Measurements from ENCODE around the gene MADD. TPM values are rescaled to one million over a fixed set of nuclear protein-coding genes. Genes with fewer than 3 reads are reported as not detected.
"Not testable (repeated sequence)": the region's sequence is repeated elsewhere in the genome, so short reads cannot be mapped to it uniquely, and the experiment has no call there.

The MADD gene
- total RNA-seq, 1 donor from 2014 or later, result 25.3 TPM

DNA sequence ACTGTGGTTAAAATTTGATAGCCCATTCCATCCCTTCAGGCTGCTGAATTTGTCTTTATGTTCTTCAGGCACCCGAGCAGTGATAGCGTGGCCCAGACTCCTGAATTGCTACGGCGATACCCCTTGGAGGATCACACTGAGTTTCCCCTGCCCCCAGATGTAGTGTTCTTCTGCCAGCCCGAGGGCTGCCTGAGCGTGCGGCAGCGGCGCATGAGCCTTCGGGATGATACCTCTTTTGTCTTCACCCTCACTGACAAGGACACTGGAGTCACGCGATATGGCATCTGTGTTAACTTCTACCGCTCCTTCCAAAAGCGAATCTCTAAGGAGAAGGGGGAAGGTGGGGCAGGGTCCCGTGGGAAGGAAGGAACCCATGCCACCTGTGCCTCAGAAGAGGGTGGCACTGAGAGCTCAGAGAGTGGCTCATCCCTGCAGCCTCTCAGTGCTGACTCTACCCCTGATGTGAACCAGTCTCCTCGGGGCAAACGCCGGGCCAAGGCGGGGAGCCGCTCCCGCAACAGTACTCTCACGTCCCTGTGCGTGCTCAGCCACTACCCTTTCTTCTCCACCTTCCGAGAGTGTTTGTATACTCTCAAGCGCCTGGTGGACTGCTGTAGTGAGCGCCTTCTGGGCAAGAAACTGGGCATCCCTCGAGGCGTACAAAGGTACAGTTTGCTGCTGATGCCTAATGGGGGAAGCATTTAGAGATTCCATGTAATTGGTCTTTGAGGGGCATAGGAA lies 4.7 kb downstream of the MADD start:
- no peak for DNase-seq (ENCODE audit: low spot score)

DNA sequence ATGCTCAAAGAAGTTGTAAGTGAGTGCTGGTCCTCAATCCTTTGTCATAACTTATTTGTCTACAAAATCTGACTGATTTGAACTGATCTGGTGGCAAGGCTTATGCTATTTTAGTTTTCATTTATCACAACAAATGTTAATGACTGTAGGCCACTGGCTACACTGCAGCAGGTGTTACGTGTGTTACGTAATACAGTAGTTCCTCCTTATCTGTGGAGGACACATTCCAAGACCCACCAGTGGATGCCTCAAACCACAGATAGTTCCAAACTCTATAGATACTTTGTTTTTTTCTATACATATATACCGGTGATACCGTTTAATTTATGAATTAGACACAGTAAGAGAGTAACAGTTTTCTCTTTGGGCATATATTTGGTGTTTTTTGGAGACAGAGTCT lies 7.0 kb downstream of the MADD start:
- DNase-seq (ENCODE audit: low spot score), result no peak

DNA sequence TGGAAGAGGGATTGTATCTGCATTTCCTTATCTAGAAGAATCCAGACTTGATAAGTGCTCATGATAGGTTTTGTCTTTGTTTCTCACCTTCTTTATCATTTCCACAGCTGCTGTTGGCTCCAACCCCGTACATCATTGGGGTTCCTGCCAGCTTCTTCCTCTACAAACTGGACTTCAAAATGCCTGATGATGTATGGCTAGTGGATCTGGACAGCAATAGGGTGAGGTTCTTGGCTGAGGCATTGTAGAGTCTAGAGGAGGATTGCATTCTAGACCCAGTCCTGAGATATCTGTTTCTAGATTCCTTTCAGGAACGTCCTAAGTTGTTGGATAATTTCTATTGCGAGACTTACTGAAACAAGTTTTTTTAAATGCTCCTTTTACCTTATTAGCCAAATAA lies 8.1 kb downstream of the MADD start:
- DNase-seq (ENCODE audit: low spot score), result no peak

DNA sequence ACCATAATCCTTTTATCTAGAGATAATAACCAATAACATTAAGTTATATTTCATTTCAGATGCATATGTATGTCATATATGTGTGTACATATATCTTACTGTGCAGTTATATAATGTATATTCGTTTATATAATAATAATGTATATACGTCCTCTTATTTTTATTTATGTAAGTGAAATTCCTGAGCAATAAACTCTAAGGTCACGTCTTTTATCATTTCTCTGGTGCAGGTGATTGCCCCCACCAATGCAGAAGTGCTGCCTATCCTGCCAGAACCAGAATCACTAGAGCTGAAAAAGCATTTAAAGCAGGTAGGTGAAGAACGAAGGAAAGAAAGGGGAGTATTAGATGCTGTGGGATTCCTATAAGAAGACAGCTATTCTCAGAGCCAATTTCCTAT lies 8.8 kb downstream of the MADD start:
- DNase-seq (ENCODE audit: low spot score), result no peak

DNA sequence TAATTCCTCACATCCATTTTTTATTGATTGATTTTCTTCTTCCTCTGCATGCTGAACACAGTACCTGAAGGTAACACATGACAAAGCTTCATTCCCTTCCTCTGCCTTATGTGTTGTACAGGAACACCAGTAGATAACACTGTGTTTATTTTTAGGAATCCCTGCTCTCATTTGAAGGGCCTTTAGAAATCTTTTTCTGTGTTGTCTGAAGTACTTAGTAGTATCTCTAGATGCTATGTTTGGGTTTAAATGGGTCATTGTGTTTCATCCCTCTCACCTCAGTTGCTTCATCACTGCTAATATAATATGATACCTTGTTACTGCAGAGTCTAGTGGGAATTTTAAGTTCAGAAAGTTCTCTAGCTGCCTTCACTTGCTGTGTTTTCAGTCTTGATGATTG lies 10.2 kb downstream of the MADD start:
- DNase-seq (ENCODE audit: low spot score), result no peak

DNA sequence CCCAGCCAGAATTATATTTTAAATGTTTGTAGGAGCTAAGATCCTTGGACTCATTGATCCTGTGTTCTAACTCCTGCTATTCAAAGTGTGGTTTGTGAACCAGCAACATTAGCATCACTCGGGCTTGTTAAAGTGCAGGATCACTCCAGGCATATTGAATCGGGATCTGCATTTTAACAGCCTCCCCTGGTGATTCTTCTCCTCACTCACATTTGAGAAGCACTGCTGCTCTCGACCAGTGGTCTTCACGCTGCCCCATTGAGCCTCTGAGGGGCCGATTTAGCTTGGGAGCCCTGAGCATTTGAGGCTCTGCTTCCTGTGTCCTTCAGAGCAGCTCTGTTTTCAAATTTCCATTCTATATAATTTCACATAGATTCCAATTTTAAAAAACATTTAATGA lies 10.9 kb downstream of the MADD start:
- DNase-seq (ENCODE audit: low spot score), result no peak

DNA sequence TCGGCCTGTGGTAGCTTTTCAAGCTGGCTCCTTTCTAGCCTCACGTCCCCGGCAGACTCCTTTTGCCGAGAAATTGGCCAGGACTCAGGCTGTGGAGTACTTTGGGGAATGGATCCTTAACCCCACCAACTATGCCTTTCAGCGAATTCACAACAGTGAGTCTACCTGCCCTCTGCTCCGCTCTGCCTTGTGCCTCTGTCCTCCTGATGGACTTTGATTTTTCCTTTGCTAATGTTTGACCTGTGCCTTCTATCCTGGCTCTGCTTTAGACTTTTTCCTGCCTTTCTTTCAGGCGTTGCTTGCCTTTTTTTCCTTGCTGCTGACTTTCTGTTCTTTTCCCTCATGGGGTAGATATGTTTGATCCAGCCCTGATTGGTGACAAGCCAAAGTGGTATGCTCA lies 12.5 kb downstream of the MADD start:
- no peak for DNase-seq (ENCODE audit: low spot score)

DNA sequence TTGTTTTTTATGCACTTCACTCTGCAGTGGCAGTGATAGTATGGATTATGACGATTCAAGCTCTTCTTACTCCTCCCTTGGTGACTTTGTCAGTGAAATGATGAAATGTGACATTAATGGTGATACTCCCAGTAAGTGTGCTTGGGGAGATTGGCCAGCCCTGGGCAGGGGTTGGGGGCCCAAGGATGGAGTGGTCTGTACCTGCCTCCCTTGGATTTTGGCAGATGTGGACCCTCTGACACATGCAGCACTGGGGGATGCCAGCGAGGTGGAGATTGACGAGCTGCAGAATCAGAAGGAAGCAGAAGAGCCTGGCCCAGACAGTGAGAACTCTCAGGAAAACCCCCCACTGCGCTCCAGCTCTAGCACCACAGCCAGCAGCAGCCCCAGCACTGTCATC lies 14.2 kb downstream of the MADD start:
- DNase-seq (ENCODE audit: low spot score), result no peak

DNA sequence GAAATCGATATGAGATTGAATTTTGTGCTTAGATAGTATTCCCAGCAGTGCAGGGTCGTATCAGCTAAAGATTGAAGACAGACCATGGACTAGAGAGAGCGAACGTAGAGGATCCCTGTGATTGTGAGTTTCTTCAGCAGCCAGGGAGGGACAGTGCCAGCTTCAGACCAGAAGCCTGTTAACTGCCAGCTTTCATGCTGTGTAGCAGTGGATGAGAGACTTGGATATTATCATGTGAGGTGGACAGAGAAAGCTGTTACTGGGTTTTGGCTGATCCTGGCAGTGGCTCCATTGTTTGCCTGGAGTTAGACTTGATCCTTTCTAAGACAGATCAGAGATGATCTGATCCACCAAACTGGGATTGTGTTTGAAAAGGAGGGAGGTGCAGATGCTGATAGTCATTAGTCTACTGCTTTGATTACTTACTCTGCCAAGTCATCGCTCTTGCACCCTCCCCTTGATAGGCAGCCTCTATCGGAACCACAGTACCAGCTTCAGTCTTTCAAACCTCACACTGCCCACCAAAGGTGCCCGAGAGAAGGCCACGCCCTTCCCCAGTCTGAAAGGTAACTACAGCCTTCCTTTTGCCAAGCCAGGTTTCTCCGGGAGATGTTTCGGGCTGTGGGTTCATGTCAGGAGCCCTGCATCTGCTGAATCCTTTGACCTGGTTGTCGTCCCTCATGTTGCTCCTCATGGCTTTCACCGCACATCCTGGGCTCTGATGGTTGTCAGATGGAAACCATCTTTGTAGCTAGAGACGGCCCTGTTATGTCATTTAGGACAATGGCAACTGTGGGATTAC lies 16.2 kb downstream of the MADD start:
- DNase-seq (ENCODE audit: low spot score), result no peak

DNA sequence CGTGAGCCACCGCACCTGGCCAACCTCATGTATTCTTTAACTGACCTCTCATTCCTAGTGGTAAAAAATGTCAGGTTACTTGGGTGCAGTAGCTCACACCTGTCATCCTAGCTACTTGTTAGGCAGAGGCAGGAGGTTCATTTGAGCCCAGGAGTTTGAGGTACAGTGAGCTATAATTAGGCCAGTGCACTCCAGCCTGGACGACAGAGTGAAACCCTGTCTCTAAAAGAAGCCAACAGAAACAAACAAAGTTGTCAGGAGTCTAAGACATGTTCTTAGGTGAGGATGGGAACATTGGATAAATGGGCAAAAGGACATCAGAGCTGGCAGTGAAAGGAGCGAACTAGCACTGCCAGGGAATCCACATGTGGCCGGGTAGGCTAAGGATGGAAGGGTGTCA lies 18.1 kb downstream of the MADD start:
- DNase-seq (ENCODE audit: low spot score), result no peak

DNA sequence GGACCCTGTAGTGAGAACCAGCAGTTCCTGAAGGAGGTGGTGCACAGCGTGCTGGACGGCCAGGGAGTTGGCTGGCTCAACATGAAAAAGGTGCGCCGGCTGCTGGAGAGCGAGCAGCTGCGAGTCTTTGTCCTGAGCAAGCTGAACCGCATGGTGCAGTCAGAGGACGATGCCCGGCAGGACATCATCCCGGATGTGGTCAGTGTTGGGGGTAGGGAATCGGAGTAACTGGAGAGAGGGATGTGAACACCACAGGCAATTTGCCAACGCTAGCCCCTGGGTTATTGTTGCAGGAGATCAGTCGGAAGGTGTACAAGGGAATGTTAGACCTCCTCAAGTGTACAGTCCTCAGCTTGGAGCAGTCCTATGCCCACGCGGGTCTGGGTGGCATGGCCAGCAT lies 19.9 kb downstream of the MADD start:
- no peak for DNase-seq (ENCODE audit: low spot score)

DNA sequence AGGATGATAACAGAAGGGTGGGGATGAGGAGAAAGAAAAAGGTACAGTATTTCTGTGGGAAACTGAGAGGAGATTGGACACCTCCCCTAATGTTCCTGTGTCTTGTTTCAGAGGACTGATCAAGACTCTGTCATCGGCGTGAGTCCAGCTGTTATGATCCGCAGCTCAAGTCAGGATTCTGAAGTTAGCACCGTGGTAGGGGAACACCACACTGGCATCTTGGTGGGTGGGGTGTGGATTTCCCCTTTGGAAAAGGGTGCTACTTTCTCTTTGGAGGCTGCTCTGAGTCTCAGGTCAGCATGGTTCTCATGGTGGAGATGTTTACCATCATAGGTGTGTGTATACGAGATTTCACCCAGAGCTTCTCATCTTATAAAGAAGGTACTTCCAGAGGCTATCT lies 25.5 kb downstream of the MADD start:
- DNase-seq (ENCODE audit: low spot score), result no peak

DNA sequence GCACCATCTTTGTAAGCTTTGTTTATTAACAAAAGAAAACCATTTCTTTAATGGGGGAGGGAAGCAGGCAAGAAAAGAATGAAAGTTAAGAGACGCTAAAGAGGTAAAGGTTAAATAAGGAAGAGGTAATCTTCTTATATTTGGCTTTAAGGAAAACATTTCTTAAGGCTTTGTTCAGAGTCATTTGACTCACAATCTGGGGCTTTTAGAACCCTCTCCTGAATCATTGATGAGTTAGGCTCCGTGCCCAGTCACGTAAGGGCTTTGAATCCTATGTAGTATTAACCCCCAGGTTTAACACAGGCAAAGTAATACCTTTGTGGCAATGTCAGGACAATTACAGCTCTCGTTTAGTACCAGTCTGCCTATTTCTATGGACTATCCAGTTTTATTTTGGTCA lies 26.1 kb downstream of the MADD start:
- no peak for DNase-seq (ENCODE audit: low spot score)

DNA sequence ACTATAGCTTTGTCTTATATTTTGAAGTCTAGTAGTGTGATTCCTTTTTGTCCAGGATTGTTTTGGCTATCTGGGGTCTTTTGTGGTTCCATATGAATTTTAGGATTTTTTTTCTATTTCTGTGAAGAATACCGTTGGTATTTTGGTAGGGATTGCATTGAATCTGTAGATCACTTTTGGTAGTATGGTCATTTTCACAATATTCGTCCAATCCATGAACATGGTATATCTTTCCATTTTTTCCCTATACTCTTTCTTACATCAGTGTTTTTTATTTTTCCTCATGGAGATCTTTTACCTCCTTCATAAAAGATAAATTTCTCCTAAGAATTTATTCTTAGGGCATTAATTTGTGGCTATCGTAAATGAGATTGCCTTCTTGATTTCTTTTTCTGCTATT lies 29.1 kb downstream of the MADD start:
- DNase-seq (ENCODE audit: low spot score), result no peak

DNA sequence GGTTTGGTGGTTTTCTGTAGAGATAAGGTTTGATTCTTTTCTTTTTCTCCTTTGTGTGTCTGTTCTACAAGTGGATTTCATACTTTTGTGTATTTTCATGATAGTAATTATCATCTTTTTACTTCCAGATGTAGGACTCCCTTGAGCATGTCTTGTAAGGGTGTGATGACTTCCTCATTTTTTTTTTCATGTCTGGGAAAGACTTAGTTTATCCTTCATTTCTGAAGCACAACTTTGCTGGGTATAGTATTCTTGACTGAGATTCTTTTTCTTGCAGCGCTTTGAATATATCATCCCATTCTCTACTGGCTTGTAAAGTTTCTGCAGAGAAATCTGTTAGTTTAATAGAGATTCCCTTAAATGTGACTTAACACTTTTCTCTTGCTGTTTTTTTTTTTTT lies 32.9 kb downstream of the MADD start:
- no peak for DNase-seq (ENCODE audit: low spot score)

DNA sequence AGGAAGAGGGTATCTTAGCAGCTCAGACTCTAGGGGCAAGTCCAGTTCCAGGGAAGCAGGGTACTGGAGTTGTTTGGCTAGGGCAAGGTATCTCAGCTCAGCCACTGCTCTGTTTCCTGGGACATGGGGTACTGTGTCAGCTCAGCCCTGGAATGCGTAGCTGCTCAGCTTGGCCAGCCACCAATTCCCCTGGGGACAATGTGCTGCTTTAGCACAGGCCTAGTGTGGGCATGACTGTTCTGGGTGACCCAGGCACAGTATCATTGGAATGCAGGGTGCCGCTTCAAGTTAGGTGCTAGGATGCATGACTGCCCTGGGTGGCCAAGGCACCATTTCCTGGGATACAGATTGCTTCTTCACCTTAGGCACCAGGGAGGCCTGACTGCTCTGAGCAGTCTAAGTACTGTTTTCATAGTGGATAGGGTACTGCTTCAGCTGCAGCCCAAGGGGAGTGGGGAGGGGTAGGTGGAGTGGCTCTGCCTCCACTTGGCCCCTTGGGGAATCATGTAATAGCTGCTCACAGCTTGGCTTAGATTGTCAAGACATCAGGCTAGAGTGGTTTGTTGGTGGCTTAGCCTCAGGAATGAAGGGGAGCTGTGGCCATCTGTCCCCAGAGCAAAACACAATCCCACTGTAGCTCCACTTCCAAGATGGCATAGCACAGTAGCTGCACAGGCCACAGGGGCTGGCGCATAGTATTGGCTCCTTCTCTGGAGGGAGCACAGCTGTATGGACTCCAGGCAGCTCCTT lies 36.0 kb downstream of the MADD start:
- DNase-seq (ENCODE audit: low spot score), result no peak

DNA sequence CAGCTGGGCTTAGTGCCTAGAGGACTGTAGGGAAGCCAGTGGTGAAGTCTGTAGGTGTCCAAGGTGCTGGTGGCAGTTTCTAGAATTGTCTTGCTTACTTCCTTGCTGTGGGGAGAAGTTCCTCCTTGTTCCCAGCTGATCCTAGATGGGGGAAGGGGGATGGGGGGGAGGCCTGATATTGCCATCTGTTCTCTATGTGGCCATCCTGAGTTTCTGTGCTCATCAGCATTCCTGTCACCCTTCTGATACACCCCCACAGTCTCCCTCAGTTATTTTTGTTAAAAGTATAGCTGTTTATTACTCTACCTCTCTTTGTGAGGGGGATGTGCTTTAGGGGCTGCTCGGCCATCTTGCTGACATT lies 36.5 kb downstream of the MADD start:
- no peak for DNase-seq (ENCODE audit: low spot score)

DNA sequence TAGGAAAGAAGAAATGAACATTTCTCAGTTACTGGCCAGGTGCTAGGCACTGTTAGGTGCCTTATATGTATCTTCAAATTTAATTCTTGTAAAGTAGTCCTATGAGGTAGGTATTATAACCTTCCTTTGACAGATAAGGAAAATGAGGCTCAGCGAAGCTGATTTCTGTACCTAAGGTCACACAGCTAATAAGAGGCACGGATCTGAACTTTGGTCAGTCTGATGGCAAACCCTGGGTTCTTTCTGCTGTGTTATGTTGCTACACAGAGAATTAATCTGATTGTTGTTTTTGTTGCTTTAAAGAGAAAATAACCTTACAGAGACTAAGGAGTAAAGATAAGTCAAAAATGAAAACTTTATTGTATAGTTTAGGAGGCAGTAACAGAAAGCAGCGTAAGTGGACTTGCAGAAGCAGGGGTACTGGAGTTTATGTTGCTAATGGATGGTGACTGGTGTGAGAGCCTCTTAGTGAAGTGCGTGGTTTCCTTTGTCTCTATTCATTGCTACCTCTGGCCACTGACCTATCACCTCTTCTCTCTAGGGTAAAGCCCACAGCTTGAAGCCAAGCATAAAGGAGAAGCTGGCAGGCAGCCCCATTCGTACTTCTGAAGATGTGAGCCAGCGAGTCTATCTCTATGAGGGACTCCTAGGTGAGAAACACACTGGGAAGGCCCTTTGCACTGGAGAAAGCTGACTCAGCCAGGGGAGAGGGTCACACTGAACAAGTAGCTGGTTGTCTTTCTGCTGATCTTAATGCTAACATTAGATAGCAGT lies 38.3 kb downstream of the MADD start:
- no peak for DNase-seq (ENCODE audit: low spot score)

DNA sequence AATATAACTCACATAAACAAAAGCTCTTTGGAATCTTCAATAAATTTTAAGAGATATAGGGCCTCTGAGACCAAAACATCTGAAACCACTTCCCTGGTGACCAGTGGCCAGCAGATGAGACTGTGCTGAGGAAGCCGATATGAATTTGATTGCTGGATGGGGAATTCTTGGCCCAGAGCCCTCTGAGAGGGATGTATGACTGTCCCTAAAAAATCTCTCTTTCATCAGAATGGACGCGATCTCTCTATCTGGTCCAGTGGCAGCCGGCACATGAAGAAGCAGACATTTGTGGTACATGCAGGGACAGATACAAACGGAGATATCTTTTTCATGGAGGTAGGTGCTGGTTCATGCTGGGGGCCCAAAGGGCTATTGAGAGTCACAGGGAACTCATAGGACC lies 45.1 kb downstream of the MADD start:
- DNase-seq (ENCODE audit: low spot score), result no peak

DNA sequence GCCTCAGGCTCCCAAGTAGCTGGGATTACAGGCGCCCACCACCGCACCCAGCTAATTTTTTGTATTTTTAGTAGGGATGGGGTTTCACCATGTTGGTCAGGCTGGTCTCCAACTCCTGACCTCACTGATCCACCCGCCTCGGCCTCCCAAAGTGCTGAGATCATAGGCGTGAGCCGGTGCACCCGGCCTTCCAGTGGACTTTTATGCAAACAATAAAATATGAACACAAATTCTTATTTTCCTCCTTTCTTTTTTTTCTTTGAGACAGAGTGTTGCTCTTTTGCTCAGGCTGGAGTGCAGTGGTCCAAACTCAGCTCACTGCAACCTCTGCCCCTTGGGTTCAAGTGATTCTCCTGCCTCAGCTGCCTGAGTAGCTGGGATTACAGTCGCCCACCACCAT lies 46.6 kb downstream of the MADD start:
- DNase-seq (ENCODE audit: low spot score), result not testable (repeated sequence)

DNA sequence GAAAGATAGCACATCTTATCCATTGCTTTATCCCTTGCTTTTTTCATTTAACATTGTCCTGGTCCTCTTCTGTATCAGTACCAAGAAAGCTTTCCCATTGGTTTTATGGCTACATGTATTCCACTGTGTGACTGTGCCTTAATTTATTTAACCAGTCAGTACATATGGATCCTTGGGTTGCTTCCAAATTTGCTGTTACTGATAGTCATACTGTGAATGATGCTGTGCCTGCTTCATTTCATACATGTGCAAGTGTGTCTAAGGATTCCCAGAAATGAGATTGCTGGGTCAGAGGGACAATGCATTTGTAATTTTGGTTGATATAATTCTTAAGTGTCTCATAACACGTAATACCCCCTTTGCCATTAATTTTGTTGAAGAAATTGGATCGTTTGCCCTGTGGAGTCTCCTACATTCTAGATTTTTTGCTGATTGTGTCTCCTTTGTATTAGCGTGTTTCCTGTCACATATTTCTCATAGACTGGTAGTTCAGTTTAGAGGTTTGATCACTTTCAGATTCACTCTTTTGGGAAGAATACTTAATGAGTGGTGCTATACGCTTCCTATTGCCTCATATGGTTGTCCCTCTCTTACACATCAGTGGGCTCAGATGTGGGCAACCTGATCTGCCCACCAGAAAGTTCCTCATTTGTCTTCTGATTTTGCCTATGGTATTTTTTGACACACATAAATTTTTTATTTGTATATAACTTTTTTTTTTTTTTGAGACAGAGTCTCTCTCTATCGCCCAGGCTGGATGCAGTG lies 47.3 kb downstream of the MADD start:
- no peak for DNase-seq (ENCODE audit: low spot score)

Measured in umbilical cord (tissue), 2 donors.